Activated CD4-positive, alpha-beta T cell treated with anti-CD3 and anti-CD28 coated beads for 36 hours (primary cell): ENCODE measurements around the gene PDZRN4. TPM values are rescaled to one million over a fixed set of nuclear protein-coding genes. Genes with fewer than 3 reads are reported as not detected.

Source experiments
- ATAC-seq: fragments of 200-7000 bp; cut with Tn5 transposase; one replicate; pipeline ENCODE4 v1.10.0; 2021; ENCODE audit warnings: mild to moderate bottlenecking, moderate library complexity
- CTCF ChIA-PET: fragments of 350-600 bp; sonication (Branson Sonifier 250); formaldehyde crosslinking; loops from one replicate; lab custom pipeline; 2021; ENCODE audit warnings: antibody characterized with exemption; lab: Charles Lee
- POLR2A ChIA-PET: fragments of 350-600 bp; sonication (Branson Sonifier 250); formaldehyde crosslinking; loops from one replicate; lab custom pipeline; 2021; ENCODE audit warnings: antibody characterized with exemption, inconsistent platforms; lab: Charles Lee
- DNase-seq: peaks from one replicate; pipeline ENCODE4 v3.0.0-alpha.2; 2020
- H3K27ac Mint-ChIP-seq: one replicate; pipeline ENCODE4 v1.8.0; 2021; ENCODE audit warnings: mixed read lengths
- H3K27me3 Mint-ChIP-seq: one replicate; pipeline ENCODE4 v1.8.0; 2021; ENCODE audit warnings: mixed read lengths
- H3K36me3 Mint-ChIP-seq: one replicate; pipeline ENCODE4 v1.8.0; 2021; ENCODE audit warnings: low read depth, mixed read lengths
- H3K4me1 Mint-ChIP-seq: one replicate; pipeline ENCODE4 v1.8.0; 2021; ENCODE audit warnings: mixed read lengths
- H3K4me3 Mint-ChIP-seq: one replicate; pipeline ENCODE4 v1.8.0; 2021; ENCODE audit warnings: mild to moderate bottlenecking, moderate library complexity, mixed read lengths
- H3K9me3 Mint-ChIP-seq: one replicate; pipeline ENCODE4 v1.8.0; 2021; ENCODE audit warnings: low read depth, mixed read lengths
- intact Hi-C, 2 experiments: fragments of 100-400 bp; cut with DNase I in 1 of 2; cut with micrococcal nuclease in 1 of 2; formaldehyde crosslinking; loops; one replicate each; pipeline versions ENCODE4 v1.14.2 to v1.15.1; 2022 to 2024; cut with DNase I, micrococcal nuclease
- total RNA-seq, 2 experiments: library from RNA; stranded (reverse); gene quantifications; one replicate each; pipeline ENCODE4 v1.2.3, GENCODE V29; 2021

The PDZRN4 gene
- total RNA-seq, 2 experiments from 2014 or later, result not detected

DNA sequence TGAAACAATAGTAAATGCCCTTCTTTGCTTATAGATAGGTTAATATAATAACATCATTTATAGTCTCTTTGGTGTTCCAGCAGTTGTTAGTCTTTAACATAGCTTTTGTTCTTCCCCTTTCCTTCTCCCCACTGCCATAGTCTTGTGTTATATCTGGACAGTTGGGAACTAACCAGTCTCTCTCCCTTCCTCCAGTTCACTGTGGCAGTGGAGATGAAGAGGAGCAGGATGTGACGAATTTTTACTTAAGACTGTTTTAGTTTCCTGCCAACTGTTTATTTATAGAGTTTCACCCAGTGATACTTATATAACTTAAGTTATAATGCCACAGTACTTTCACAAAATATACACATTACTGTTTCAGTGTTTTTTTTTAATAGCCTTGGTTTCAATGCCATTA is 277.4 kb downstream of the PDZRN4 start:
- ChIA-PET POLR2A (no interaction called here), CTCF (no interaction called here)
- H3K4me3 Mint-ChIP-seq, result no peak overlapping the region
- H3K27me3 Mint-ChIP-seq, result peaks cover 2% of the 10 kb centered on the region
- intact Hi-C loops, result no loop called here
- no peaks in the 10 kb centered on the region for H3K36me3 Mint-ChIP-seq
- no peak overlapping the region for H3K27ac Mint-ChIP-seq
- no peaks in the 10 kb centered on the region for H3K9me3 Mint-ChIP-seq
- no peak for ATAC-seq
- H3K4me1 Mint-ChIP-seq, result no peaks in the 10 kb centered on the region
- DNase-seq, result no peak

DNA sequence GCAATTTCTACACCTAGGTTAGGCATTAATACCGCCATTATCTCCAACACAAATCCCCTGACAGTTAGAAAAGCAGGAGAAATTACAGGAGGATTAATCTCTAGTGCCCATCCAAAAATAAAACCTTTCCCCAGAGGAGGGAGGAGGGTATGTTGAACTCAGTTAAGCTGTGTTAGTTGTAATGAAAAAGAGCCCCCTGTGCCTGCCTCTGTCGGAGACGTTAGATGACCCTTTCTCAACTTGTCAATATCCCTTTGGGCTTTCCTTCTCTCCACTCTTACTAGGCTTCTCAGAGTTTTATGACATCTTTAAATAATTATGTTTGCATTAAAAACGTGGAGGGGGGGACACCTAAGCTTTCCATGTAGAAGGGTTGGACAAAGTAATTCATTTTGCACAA is 278.2 kb downstream of the PDZRN4 start:
- no peak for DNase-seq
- ChIA-PET POLR2A (no interaction called here), CTCF (no interaction called here)
- Mint-ChIP-seq H3K4me3 (no peak overlapping the region), H3K36me3 (no peaks in the 10 kb centered on the region), H3K9me3 (no peaks in the 10 kb centered on the region), H3K27me3 (peaks cover 2% of the 10 kb centered on the region), H3K4me1 (no peaks in the 10 kb centered on the region), H3K27ac (no peak overlapping the region)
- ATAC-seq, result no peak
- intact Hi-C loops, result no loop called here

DNA sequence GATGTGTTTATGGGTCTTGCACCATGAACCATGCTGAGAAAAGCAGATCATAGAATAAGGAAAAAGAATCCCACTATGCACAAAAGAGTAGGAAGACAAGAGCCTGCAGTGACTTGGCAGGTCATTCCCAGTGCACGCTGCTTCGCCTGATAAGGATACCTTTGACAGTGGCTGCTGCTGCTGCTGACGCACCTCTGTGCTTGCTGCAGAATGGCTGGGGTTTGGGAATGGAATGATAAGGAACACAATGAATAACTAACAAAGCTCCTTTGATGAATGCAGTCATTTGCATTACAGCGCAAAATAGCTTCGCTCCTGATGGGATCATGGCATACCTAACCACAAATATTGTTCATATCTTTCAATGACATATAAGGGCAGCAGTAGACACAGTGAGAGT is 278.7 kb downstream of the PDZRN4 start:
- ChIA-PET POLR2A (no interaction called here), CTCF (no interaction called here)
- ATAC-seq, result no peak
- no peak for DNase-seq
- Mint-ChIP-seq H3K4me1 (no peaks in the 10 kb centered on the region), H3K27me3 (peaks cover 2% of the 10 kb centered on the region), H3K4me3 (no peak overlapping the region), H3K36me3 (no peaks in the 10 kb centered on the region), H3K27ac (no peak overlapping the region), H3K9me3 (no peaks in the 10 kb centered on the region)
- intact Hi-C loops, result no loop called here

DNA sequence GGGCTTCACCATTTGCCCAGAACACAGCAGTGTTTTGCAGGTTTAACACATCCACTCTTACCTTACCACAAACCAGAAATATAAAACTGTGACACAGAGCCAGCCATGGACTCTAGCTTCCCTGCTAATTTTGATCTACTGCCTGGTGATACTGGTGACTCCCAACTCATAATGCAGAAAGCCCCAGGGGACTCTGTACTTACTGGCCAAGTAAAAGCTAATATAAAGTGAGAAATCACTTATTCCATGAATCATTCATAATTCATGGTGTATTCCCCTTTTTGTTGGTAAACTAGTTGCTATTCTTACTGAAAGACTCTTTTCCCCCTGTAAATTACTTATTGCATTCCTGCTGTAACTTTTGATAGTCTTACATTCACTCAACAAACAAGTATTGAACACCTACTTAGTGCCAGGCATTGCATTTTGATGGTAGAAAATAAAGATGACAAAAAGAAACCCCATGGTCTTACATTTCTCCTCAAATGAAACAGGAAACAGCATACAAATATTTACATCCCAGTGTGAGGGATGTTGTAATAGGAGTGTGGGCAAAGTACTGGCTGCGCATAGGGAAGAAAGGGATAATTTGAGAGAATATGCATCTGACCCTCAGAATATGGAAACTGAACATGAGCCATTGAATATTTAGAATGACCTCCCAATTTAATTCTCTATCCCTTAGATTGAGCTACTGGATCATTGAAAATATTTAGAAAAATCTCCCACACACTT is 279.6 kb downstream of the PDZRN4 start:
- Mint-ChIP-seq H3K4me1 (no peaks in the 10 kb centered on the region), H3K4me3 (no peak overlapping the region), H3K36me3 (no peaks in the 10 kb centered on the region), H3K9me3 (no peaks in the 10 kb centered on the region), H3K27me3 (peaks cover 2% of the 10 kb centered on the region), H3K27ac (no peak overlapping the region)
- intact Hi-C loops, result no loop called here
- POLR2A ChIA-PET, result no interaction called here
- CTCF ChIA-PET, result no interaction called here
- DNase-seq (no peak), ATAC-seq (no peak)

DNA sequence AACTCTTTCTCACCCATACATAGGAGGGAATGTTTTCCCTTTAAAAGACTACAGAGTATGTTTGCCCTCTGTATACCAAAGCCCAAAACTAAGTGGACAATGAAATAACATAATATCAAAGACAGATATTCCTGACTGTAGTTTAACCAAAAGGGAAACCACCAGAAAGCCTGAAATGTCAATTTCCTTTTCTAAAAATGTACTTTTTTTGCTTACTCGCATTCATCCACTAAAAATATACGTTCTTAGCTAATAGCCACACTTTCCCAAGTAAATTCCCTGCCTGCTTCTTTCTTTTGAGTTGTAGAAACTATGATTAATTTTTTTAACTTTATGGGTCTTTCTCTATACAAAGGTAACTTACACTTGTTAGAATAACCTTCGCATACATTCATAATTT is 280.2 kb downstream of the PDZRN4 start:
- intact Hi-C loops, result no loop called here
- no peak for ATAC-seq
- POLR2A ChIA-PET, result no interaction called here

DNA sequence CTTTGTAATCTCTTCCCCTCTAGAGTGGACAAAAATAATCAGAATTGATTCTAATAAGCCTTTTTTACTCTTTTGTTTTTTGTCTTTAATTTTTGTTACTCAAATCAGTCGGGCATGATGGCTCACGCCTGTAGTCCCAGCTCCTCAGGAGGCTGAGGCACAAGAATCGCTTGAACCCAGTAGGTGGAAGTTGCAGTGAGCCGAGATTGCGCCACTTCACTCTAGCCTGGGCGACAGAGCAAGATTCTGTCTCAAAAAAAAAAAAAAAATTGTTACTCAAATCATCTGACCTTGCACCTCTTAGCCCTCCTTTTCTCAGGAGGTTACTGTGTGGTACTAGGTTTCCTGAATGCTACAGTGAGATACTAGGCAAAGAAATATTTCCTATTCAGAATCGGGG is 280.6 kb downstream of the PDZRN4 start:
- Mint-ChIP-seq H3K27me3 (peaks cover 2% of the 10 kb centered on the region), H3K9me3 (no peaks in the 10 kb centered on the region), H3K4me1 (no peaks in the 10 kb centered on the region), H3K36me3 (no peaks in the 10 kb centered on the region), H3K27ac (no peak overlapping the region), H3K4me3 (no peak overlapping the region)
- CTCF ChIA-PET, result no interaction called here
- ATAC-seq (no peak), DNase-seq (no peak)
- intact Hi-C loops, result no loop called here
- POLR2A ChIA-PET, result no interaction called here

More for the DNA sequence above, 280.2 kb downstream of the PDZRN4 start:
- Mint-ChIP-seq H3K36me3 (no peaks in the 10 kb centered on the region), H3K4me1 (no peaks in the 10 kb centered on the region), H3K27me3 (peaks cover 2% of the 10 kb centered on the region), H3K9me3 (no peaks in the 10 kb centered on the region), H3K27ac (no peak overlapping the region), H3K4me3 (no peak overlapping the region)
- no peak for DNase-seq
- CTCF ChIA-PET, result no interaction called here

DNA sequence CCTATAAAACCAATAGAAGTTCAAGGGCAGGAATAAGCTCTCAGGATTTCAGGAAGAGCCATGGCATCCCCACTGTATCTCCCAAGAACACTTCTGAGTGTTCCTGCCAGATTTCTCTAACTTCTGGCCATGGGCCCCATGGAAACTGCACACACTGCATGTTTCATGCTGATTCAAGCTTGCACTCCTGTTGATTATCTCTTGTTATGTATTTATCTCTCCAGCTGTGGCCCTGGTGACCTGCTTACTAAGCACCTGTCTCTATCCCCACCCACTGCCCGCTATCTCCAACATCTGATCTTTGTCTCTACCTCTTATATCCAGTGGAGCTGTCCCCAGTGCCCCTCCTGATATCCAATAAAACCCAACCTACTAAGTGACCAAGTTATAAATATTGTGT is 285.3 kb downstream of the PDZRN4 start:
- ChIA-PET POLR2A (no interaction called here), CTCF (no interaction called here)
- H3K4me1 Mint-ChIP-seq, result no peaks in the 10 kb centered on the region
- no peaks in the 10 kb centered on the region for H3K36me3 Mint-ChIP-seq
- intact Hi-C loops, result no loop called here
- peaks cover 2% of the 10 kb centered on the region for H3K27me3 Mint-ChIP-seq
- DNase-seq, result no peak
- no peak overlapping the region for H3K4me3 Mint-ChIP-seq
- ATAC-seq, result no peak
- no peak overlapping the region for H3K27ac Mint-ChIP-seq
- H3K9me3 Mint-ChIP-seq, result no peaks in the 10 kb centered on the region

DNA sequence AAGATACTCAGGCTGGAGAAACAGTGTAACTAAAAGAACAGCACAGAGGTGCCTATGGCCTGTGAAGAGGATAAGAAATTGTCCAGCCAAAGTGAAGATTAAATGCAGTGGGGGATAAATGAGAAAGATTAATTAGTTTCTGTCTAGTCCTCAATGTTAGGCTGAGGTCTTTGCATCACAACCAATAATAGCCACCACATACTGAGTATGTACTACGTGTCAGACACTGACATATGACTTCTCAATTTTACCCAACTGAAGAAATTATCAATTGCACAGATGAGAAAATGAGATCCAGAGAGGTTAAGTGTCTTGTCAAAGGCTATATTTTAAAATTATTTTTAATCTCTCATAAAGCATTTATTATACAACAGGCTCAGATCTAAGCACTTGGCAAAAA is 285.9 kb downstream of the PDZRN4 start:
- Mint-ChIP-seq H3K4me1 (no peaks in the 10 kb centered on the region), H3K4me3 (no peak overlapping the region), H3K36me3 (no peaks in the 10 kb centered on the region), H3K9me3 (no peaks in the 10 kb centered on the region), H3K27ac (no peak overlapping the region), H3K27me3 (peaks cover 2% of the 10 kb centered on the region)
- intact Hi-C loops, result no loop called here
- POLR2A ChIA-PET, result no interaction called here
- ATAC-seq, result no peak
- CTCF ChIA-PET, result no interaction called here
- DNase-seq, result no peak

DNA sequence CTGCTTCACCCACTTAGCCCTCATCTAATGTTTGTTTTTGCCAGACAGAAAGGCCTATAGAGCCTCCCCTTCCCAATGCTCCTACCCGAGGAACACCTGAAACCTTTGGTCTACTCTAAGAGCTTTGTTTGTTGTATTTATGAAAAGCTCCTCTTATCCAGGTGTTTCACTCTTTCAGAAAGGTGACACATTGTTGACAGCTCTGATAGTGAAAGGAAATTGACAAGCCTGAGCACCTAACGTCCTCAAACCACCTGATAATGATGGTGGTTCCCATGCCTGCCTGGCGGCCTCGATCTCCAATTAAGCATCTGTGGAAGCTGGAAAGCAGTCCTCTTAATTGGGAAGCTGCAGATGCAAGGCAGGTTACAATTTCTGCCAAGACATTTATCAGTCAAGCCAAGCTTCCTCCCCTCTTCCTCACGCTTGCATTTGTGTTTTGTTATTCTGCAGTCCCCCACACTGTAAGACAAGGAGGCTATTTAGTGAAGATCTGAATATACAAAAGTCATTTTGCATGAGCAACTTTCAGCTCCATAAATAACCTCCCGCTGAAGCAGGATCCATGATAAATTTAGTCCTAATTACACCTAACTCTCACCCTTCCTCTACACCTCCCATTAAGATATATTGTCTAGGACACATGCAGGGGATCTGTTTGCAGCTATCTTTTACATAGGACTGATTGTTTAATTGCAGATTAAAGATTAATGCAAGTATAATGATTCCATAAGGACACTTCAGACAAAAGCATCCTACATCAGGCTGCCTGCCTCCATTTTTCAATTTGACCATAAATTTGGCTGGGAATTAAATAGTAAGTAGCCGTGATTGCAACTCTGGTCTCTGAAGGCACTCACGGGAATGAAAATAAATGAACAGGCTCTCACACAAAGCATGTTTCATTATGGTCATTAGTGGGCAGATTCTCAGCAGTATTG is 288.6 kb downstream of the PDZRN4 start:
- DNase-seq (no peak), ATAC-seq (no peak)
- no peak overlapping the region for H3K4me3 Mint-ChIP-seq
- no peak overlapping the region for H3K27ac Mint-ChIP-seq
- no peaks in the 10 kb centered on the region for H3K9me3 Mint-ChIP-seq
- H3K4me1 Mint-ChIP-seq, result no peaks in the 10 kb centered on the region
- intact Hi-C loops, result no loop called here
- H3K36me3 Mint-ChIP-seq, result no peaks in the 10 kb centered on the region
- peaks cover 2% of the 10 kb centered on the region for H3K27me3 Mint-ChIP-seq
- POLR2A ChIA-PET, result no interaction called here
- CTCF ChIA-PET, result no interaction called here

DNA sequence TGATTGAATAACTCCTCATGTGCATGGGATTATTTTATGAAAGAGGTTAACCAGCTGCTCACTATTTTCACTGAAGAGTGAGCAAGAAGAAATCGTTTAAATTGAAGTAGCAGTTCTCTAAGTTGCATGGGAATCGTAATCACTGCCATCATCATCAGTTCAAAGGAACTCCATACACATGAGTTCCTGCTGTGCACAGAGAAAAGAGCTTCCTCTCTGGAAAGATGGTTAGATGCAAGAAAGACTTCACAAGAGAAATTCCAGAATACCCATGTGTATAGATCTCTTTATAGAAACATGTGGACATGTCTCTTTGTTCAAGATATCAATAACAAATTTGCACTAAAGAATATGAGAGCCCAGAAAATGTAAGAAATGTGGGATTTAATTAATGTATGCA is 291.3 kb downstream of the PDZRN4 start:
- CTCF ChIA-PET, result no interaction called here
- intact Hi-C loops, result no loop called here
- Mint-ChIP-seq H3K27me3 (peaks cover 2% of the 10 kb centered on the region), H3K36me3 (no peaks in the 10 kb centered on the region), H3K27ac (no peak overlapping the region), H3K4me3 (no peak overlapping the region), H3K4me1 (no peaks in the 10 kb centered on the region), H3K9me3 (no peaks in the 10 kb centered on the region)
- POLR2A ChIA-PET, result no interaction called here
- DNase-seq (no peak), ATAC-seq (no peak)

DNA sequence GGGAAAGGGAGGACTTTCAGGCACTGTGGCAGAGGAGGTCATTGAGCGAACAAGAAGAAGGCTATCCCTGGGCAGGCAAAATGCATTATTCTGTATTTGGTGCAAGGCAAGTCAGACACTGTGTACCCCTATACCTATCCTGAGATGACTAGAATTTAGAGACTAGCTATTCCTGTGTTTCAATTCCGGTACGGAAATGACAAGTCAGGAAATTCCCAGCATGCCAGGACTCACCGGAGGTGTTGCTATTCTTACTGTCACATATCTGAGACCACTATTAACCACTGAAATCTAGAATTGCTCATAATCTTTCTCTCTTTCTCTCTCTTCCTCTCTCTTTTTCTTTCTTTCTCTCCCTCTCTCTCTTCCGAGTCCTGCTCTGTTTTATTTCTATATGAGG is 297.1 kb downstream of the PDZRN4 start:
- ATAC-seq, result no peak
- Mint-ChIP-seq H3K27ac (no peak overlapping the region), H3K36me3 (no peaks in the 10 kb centered on the region), H3K4me1 (no peaks in the 10 kb centered on the region), H3K27me3 (no peaks in the 10 kb centered on the region), H3K9me3 (no peaks in the 10 kb centered on the region), H3K4me3 (no peak overlapping the region)
- ChIA-PET POLR2A (no interaction called here), CTCF (no interaction called here)
- intact Hi-C loops, result no loop called here
- no peak for DNase-seq

DNA sequence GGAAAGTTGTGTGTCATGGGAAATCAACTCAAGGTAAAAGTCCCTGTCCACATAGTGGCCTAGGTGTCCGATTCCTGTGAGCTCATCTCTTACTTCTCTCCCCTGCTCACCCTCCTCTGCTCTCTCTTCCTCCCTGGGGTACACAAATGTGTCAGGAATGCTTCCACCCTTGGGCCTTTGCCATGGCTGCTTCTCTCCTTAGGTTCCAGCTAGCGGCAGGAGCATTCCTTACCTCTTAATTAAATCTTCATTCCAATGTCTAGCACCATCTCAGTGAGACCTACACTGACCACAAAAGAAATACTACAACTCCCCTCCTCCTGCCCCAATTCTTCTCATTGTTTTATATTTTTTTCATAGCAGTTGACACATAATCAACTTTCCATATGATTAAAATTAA is 298.6 kb downstream of the PDZRN4 start:
- H3K36me3 Mint-ChIP-seq, result no peaks in the 10 kb centered on the region
- H3K9me3 Mint-ChIP-seq, result no peaks in the 10 kb centered on the region
- no peak overlapping the region for H3K4me3 Mint-ChIP-seq
- POLR2A ChIA-PET, result no interaction called here
- intact Hi-C loops, result no loop called here
- no peaks in the 10 kb centered on the region for H3K4me1 Mint-ChIP-seq
- H3K27me3 Mint-ChIP-seq, result peaks cover 1% of the 10 kb centered on the region
- no peak for ATAC-seq
- no peak for DNase-seq
- CTCF ChIA-PET, result no interaction called here
- no peak overlapping the region for H3K27ac Mint-ChIP-seq
